ENCODE results near the gene LRRK2.

LRRK2 gene

GRCh38 chr12:40390980-40391379 lies 166.2 kb downstream of the LRRK2 start:
- DNase-seq (no peak), ATAC-seq (ENCODE audit: insufficient read depth, low read depth) (no peak)
- H3K4me3 ChIP-seq (ENCODE audit: low read depth in 1 of 2, low read length in 2 of 2) = no peak overlapping the region
- no peak overlapping the region for H3K27ac ChIP-seq (ENCODE audit: low read length)
- no peaks in the 10 kb centered on the region for H3K36me3 ChIP-seq (ENCODE audit: insufficient read depth, low read length)
- no peak overlapping the region for H3K4me2 ChIP-seq (ENCODE audit: insufficient read depth, low read length)
- H3K9me3 ChIP-seq (ENCODE audit: insufficient read depth, low read length, severe bottlenecking) = no peaks in the 10 kb centered on the region
- no peaks in the 10 kb centered on the region for H3K27me3 ChIP-seq (ENCODE audit: insufficient read depth, low read length, poor library complexity)
- no peaks in the 10 kb centered on the region for H3K79me2 ChIP-seq (ENCODE audit: insufficient read depth, low read length)
- no peaks in the 10 kb centered on the region for H4K20me1 ChIP-seq (ENCODE audit: insufficient read depth, low read length)
- no peak for TF ChIP-seq CTCF (IDR thresholded peaks at IDR 0.05; ENCODE audit: borderline replicate concordance, extremely low read depth, low read length, poor library complexity, severe bottlenecking)
- no peak for TF ChIP-seq EZH2 (IDR thresholded peaks at IDR 0.05; ENCODE audit: borderline replicate concordance, low read depth, low read length, severe bottlenecking)
- no peaks in the 10 kb centered on the region for H3K4me1 ChIP-seq (ENCODE audit: insufficient read depth, low read length)
- H2AFZ ChIP-seq (ENCODE audit: low read depth, low read length) = no peak overlapping the region
- H3K9ac ChIP-seq (ENCODE audit: low read depth, low read length) = no peak overlapping the region

- Histone ChIP-seq H3K4me3 (ENCODE audit: low read depth in 1 of 2, low read length in 2 of 2) (no peak overlapping the region), H3K27me3 (ENCODE audit: insufficient read depth, low read length, poor library complexity) (no peaks in the 10 kb centered on the region), H3K4me1 (ENCODE audit: insufficient read depth, low read length) (no peaks in the 10 kb centered on the region), H2AFZ (ENCODE audit: low read depth, low read length) (no peak overlapping the region), H3K9ac (ENCODE audit: low read depth, low read length) (no peak overlapping the region), H4K20me1 (ENCODE audit: insufficient read depth, low read length) (no peaks in the 10 kb centered on the region), H3K4me2 (ENCODE audit: insufficient read depth, low read length) (no peak overlapping the region), H3K36me3 (ENCODE audit: insufficient read depth, low read length) (no peaks in the 10 kb centered on the region), H3K27ac (ENCODE audit: low read length) (no peak overlapping the region), H3K79me2 (ENCODE audit: insufficient read depth, low read length) (no peaks in the 10 kb centered on the region), H3K9me3 (ENCODE audit: insufficient read depth, low read length, severe bottlenecking) (no peaks in the 10 kb centered on the region)
- ATAC-seq (ENCODE audit: insufficient read depth, low read depth) = no peak
- no peak for DNase-seq
- no peak for TF ChIP-seq EZH2 (IDR thresholded peaks at IDR 0.05; ENCODE audit: borderline replicate concordance, low read depth, low read length, severe bottlenecking)
- TF ChIP-seq CTCF (IDR thresholded peaks at IDR 0.05; ENCODE audit: borderline replicate concordance, extremely low read depth, low read length, poor library complexity, severe bottlenecking) = no peak
These were observed 168.2 kb downstream of the LRRK2 start for GRCh38 chr12:40393026-40393425.

- H3K4me3 ChIP-seq (ENCODE audit: low read depth in 1 of 2, low read length in 2 of 2) = no peak overlapping the region
- TF ChIP-seq CTCF (IDR thresholded peaks at IDR 0.05; ENCODE audit: borderline replicate concordance, extremely low read depth, low read length, poor library complexity, severe bottlenecking) (no peak), EZH2 (IDR thresholded peaks at IDR 0.05; ENCODE audit: borderline replicate concordance, low read depth, low read length, severe bottlenecking) (no peak)
These were observed 174.9 kb downstream of the LRRK2 start for GRCh38 chr12:40399656-40400055.

GRCh38 chr12:40405419-40405818 lies 180.6 kb downstream of the LRRK2 start:
- no peaks in the 10 kb centered on the region for H4K20me1 ChIP-seq (ENCODE audit: insufficient read depth, low read length)
- no peaks in the 10 kb centered on the region for H3K27me3 ChIP-seq (ENCODE audit: insufficient read depth, low read length, poor library complexity)
- no peaks in the 10 kb centered on the region for H3K4me1 ChIP-seq (ENCODE audit: insufficient read depth, low read length)
- H3K9me3 ChIP-seq (ENCODE audit: insufficient read depth, low read length, severe bottlenecking) = no peaks in the 10 kb centered on the region
- H2AFZ ChIP-seq (ENCODE audit: low read depth, low read length) = no peak overlapping the region
- no peak for TF ChIP-seq EZH2 (IDR thresholded peaks at IDR 0.05; ENCODE audit: borderline replicate concordance, low read depth, low read length, severe bottlenecking)
- no peak for TF ChIP-seq CTCF (IDR thresholded peaks at IDR 0.05; ENCODE audit: borderline replicate concordance, extremely low read depth, low read length, poor library complexity, severe bottlenecking)
- no peak overlapping the region for H3K4me3 ChIP-seq (ENCODE audit: low read depth in 1 of 2, low read length in 2 of 2)
- no peak overlapping the region for H3K4me2 ChIP-seq (ENCODE audit: insufficient read depth, low read length)
- no peaks in the 10 kb centered on the region for H3K79me2 ChIP-seq (ENCODE audit: insufficient read depth, low read length)
- no peak for ATAC-seq (ENCODE audit: insufficient read depth, low read depth)
- no peaks in the 10 kb centered on the region for H3K36me3 ChIP-seq (ENCODE audit: insufficient read depth, low read length)
- no peak overlapping the region for H3K9ac ChIP-seq (ENCODE audit: low read depth, low read length)
- no peak for DNase-seq
- no peak overlapping the region for H3K27ac ChIP-seq (ENCODE audit: low read length)

More at GRCh38 chr12:40399656-40400055, 174.9 kb downstream of the LRRK2 start:
- Histone ChIP-seq H3K27me3 (ENCODE audit: insufficient read depth, low read length, poor library complexity) (no peaks in the 10 kb centered on the region), H3K36me3 (ENCODE audit: insufficient read depth, low read length) (no peaks in the 10 kb centered on the region), H3K4me1 (ENCODE audit: insufficient read depth, low read length) (no peaks in the 10 kb centered on the region), H3K9me3 (ENCODE audit: insufficient read depth, low read length, severe bottlenecking) (no peaks in the 10 kb centered on the region), H3K27ac (ENCODE audit: low read length) (no peak overlapping the region), H3K79me2 (ENCODE audit: insufficient read depth, low read length) (no peaks in the 10 kb centered on the region), H4K20me1 (ENCODE audit: insufficient read depth, low read length) (no peaks in the 10 kb centered on the region), H2AFZ (ENCODE audit: low read depth, low read length) (no peak overlapping the region), H3K4me2 (ENCODE audit: insufficient read depth, low read length) (no peak overlapping the region), H3K9ac (ENCODE audit: low read depth, low read length) (no peak overlapping the region)
- no peak for ATAC-seq (ENCODE audit: insufficient read depth, low read depth)
- DNase-seq = no peak
